MCF 10A (cell line): Measurements from ENCODE around the gene ZSWIM6. TPM values are rescaled to one million over a fixed set of nuclear protein-coding genes. Genes with fewer than 3 reads are reported as not detected.

Source experiments
- BruUV-seq: library from RNA; stranded (reverse); fragments of 400-500 nt; replicated peaks from 2 replicates; lab custom pipeline; 2021; lab: Mats Ljungman, UMichigan
- CTCF ChIA-PET: fragments of 300-600 bp; sonication (Branson Sonifier 250); formaldehyde crosslinking; extraction: SDS; loops from one replicate; lab custom pipeline; 2021; ENCODE audit warnings: antibody characterized with exemption, inconsistent platforms; lab: Yijun Ruan, JAX
- POLR2A ChIA-PET: fragments of 300-600, 350-650 bp; sonication (Branson Sonifier 250); formaldehyde crosslinking; extraction: SDS; loops from one replicate; lab custom pipeline; 2020; ENCODE audit warnings: antibody characterized with exemption, inconsistent platforms; lab: Yijun Ruan, JAX
- DNase-seq: peaks from one replicate; pipeline ENCODE4 v3.0.0-alpha.2; 2018; ENCODE audit not compliant: unreplicated experiment
- H3K27ac Mint-ChIP-seq: one replicate; pipeline ENCODE4 v1.8.0; 2022; ENCODE audit warnings: mild to moderate bottlenecking, low read depth, mixed read lengths; ENCODE audit not compliant: unreplicated experiment
- H3K27me3 Mint-ChIP-seq: one replicate; pipeline ENCODE4 v1.8.0; 2022; ENCODE audit warnings: mixed read lengths; ENCODE audit not compliant: insufficient read depth, unreplicated experiment
- H3K36me3 Mint-ChIP-seq: one replicate; pipeline ENCODE4 v1.8.0; 2022; ENCODE audit warnings: mild to moderate bottlenecking, moderate library complexity, mixed read lengths; ENCODE audit not compliant: insufficient read depth, unreplicated experiment
- H3K4me1 Mint-ChIP-seq: one replicate; pipeline ENCODE4 v1.8.0; 2022; ENCODE audit warnings: mixed read lengths; ENCODE audit not compliant: insufficient read depth, unreplicated experiment
- H3K4me3 Mint-ChIP-seq: one replicate; pipeline ENCODE4 v1.8.0; 2022; ENCODE audit warnings: mild to moderate bottlenecking, moderate library complexity, mixed read lengths; ENCODE audit not compliant: unreplicated experiment
- H3K9me3 Mint-ChIP-seq: one replicate; pipeline ENCODE4 v1.8.0; 2022; ENCODE audit warnings: mixed read lengths; ENCODE audit not compliant: unreplicated experiment
- CTCF ChIP-seq: fragments of 200-600 bp; IDR thresholded peaks from one replicate; pipeline ENCODE4 v1.8.0; 2022; ENCODE audit warnings: antibody characterized with exemption, mild to moderate bottlenecking; ENCODE audit not compliant: unreplicated experiment
- intact Hi-C: fragments of 100-400 bp; cut with micrococcal nuclease; formaldehyde crosslinking; loops from 2 replicates; pipeline ENCODE4 v1.14.1; 2022
- total RNA-seq: library from RNA; stranded (reverse); gene quantifications from 2 replicates; pipeline ENCODE4 v1.2.3, GENCODE V29; 2022

ZSWIM6 gene
- total RNA-seq, 1 experiment from 2014 or later, result 12.0 TPM

DNA sequence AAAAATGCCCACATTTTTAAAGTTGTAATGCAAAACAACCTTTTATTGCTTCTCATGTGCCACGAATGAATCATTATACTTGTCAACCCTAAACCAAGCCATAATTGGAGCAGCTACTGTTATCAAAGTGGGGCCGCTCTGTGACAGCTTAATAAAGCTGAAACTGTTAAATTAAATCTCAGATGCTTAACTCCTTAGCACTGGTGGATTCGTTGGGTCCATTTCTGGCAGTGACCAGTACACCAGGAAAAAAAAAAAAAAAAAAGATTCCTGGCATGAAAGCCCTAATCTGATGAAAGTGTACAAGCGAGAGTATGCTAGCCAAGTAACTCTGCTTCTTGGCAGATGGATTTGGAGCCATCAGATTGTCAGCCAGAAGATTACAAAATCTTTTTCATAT lies 164.8 kb downstream of the ZSWIM6 start:
- intact Hi-C loops, result no loop called here
- no peaks in the 10 kb centered on the region for H3K4me1 Mint-ChIP-seq
- no peak for TF ChIP-seq CTCF
- ChIA-PET POLR2A (interaction anchor here (1.0 to 1.4 kb wide), 2 partner anchors 11 to 23 kb away, joined by 3 read pairs; no protein-coding TSS in a partner anchor), CTCF (no interaction called here)
- BruUV-seq, result no TSS peak
- no peak overlapping the region for H3K27ac Mint-ChIP-seq
- no peak for DNase-seq
- H3K36me3 Mint-ChIP-seq, result peaks cover 7% of the 10 kb centered on the region
- H3K27me3 Mint-ChIP-seq, result no peaks in the 10 kb centered on the region
- H3K9me3 Mint-ChIP-seq, result no peaks in the 10 kb centered on the region
- no peak overlapping the region for H3K4me3 Mint-ChIP-seq

DNA sequence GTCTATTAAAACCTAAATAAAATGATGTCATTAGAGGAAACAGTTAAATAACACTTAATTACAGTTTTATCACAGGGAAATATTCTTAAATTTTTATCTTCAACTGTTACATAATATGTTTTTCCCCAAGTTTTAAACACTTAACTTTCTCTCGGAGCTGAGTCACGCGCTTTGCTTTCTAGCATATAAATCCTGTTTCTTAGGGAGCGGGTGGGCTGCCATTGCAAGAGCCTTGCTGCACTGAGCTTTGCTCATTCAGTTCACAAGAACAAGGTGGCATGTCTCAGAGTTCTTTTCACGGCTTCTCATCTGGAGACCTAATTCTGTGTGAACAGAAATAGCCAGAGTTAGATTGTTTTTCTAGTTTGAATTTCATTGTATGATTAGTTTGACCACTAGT lies 166.1 kb downstream of the ZSWIM6 start:
- no TSS peak for BruUV-seq
- TF ChIP-seq CTCF, result no peak
- no peak overlapping the region for H3K4me3 Mint-ChIP-seq
- H3K9me3 Mint-ChIP-seq, result no peaks in the 10 kb centered on the region
- CTCF ChIA-PET, result interaction anchor here (1.2 kb wide), 1 partner anchor 27 kb away, joined by 3 read pairs; no protein-coding TSS in a partner anchor
- H3K27me3 Mint-ChIP-seq, result no peaks in the 10 kb centered on the region
- H3K4me1 Mint-ChIP-seq, result no peaks in the 10 kb centered on the region
- peaks cover 7% of the 10 kb centered on the region for H3K36me3 Mint-ChIP-seq
- POLR2A ChIA-PET, result no interaction called here
- no peak for DNase-seq
- H3K27ac Mint-ChIP-seq, result no peak overlapping the region
- intact Hi-C loops, result no loop called here

- BruUV-seq, result no TSS peak
- no peak for TF ChIP-seq CTCF
- POLR2A ChIA-PET, result no interaction called here
- Mint-ChIP-seq H3K4me1 (no peaks in the 10 kb centered on the region), H3K27ac (no peak overlapping the region), H3K27me3 (no peaks in the 10 kb centered on the region), H3K9me3 (no peaks in the 10 kb centered on the region), H3K36me3 (no peaks in the 10 kb centered on the region), H3K4me3 (no peak overlapping the region)
- intact Hi-C loops, result no loop called here
- no peak for DNase-seq
- CTCF ChIA-PET, result interaction anchor here (1.2 kb wide), 1 partner anchor 157 kb away, joined by 3 read pairs; no protein-coding TSS in a partner anchor
These were observed 169.9 kb downstream of the ZSWIM6 start for GRCh38 chr5:61501971-61502370.

DNA sequence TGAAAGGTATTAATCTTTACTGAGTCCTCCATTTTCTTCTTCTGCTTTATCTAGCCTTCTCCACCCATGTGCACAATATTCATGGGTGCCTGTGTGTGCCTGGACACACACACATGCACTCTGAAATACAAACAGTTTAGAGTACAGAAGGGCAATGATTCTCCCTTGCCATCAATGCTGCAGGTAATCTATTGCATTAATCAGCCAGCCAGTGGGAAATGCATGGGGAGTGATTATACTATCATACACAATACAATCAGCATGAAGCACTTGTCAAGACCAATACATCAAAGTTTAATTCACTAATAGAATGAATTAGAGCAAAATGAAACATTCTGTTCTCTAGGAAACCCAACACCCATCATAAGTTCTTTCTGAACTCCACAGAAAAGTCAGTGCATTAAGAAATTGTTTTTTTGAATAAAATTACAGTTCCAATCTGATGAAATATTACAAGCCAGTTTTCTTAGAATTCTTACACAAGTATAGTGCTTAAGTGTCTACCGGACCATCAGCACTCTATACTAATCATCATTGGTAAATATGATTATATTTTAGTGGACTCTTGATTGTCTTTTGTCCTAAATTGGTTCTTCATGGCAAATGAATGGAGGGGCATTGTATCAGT lies 172.2 kb downstream of the ZSWIM6 start:
- Mint-ChIP-seq H3K4me1 (no peaks in the 10 kb centered on the region), H3K27ac (no peak overlapping the region), H3K4me3 (no peak overlapping the region), H3K36me3 (no peaks in the 10 kb centered on the region), H3K9me3 (no peaks in the 10 kb centered on the region), H3K27me3 (no peaks in the 10 kb centered on the region)
- TF ChIP-seq CTCF, result no peak
- ChIA-PET CTCF (interaction anchor here (0.6 kb wide), 1 partner anchor 29 kb away, joined by 3 read pairs; no protein-coding TSS in a partner anchor), POLR2A (no interaction called here)
- DNase-seq, result no peak
- intact Hi-C loops, result no loop called here
- no TSS peak for BruUV-seq
